ENCODE measurements around the gene KCNJ4.

- TF ChIP-seq CTCF (IDR thresholded peaks at IDR 0.05): no peak
- TF ChIP-seq POLR2A (IDR thresholded peaks at IDR 0.05): no peak
- TF ChIP-seq EP300 (IDR thresholded peaks at IDR 0.05; ENCODE audit: low read depth): no peak
- TF ChIP-seq POLR2AphosphoS5 (IDR thresholded peaks at IDR 0.05): no peak
Measured at GRCh38 chr22:38383417-38383816, 71.6 kb downstream of the KCNJ4 start.
